ENCODE data around the gene GGA3.
A peak's percentile ranks its signal among the peaks of the same experiment; 100 is the strongest.
"Not testable (repeated sequence)": the region's sequence is repeated elsewhere in the genome, so short reads cannot be mapped to it uniquely, and the experiment has no call there.

The GGA3 gene

GRCh38 chr17:75271955-75272847, 10.8 kb upstream of the GGA3 start:
- DNase-seq: peak; percentile 14

GRCh38 chr17:75271233-75271954, 10.0 kb upstream of the GGA3 start:
- peak; percentile 86 for DNase-seq

- DNase-seq: no peak
Observed at GRCh38 chr17:75270966-75271232, 9.5 kb upstream of the GGA3 start, which contains the start of gene MIF4GD. Gene MIF4GD, minus strand, starts transcription at chr17:75271231. Its CDS starts 1,036 bp downstream, at chr17:75270195.

- DNase-seq: peak; percentile 61
Observed at GRCh38 chr17:75270218-75270965, 9.0 kb upstream of the GGA3 start.

- peak; percentile 14 for DNase-seq
Observed at GRCh38 chr17:75269844-75270217, 8.4 kb upstream of the GGA3 start.

GRCh38 chr17:75267411-75268232, 6.2 kb upstream of the GGA3 start:
- no peak for DNase-seq

- DNase-seq: no peak
Observed at GRCh38 chr17:75267153-75267410, 5.7 kb upstream of the GGA3 start.

- DNase-seq: no peak
Observed at GRCh38 chr17:75266316-75267152, 5.1 kb upstream of the GGA3 start.

GRCh38 chr17:75265614-75266315, 4.4 kb upstream of the GGA3 start:
- DNase-seq: no peak

GRCh38 chr17:75263055-75263454, 1.6 kb upstream of the GGA3 start:
- DNase-seq: no peak

- no peak for DNase-seq
Observed at GRCh38 chr17:75262112-75262606, 753 bp upstream of the GGA3 start.

- DNase-seq: peak; percentile 74
Observed at GRCh38 chr17:75260641-75261335, 618 bp downstream of the GGA3 start.

- not testable (repeated sequence) for DNase-seq
Observed at GRCh38 chr17:75257228-75257627, 4.2 kb downstream of the GGA3 start.

GRCh38 chr17:75255954-75256698, 5.3 kb downstream of the GGA3 start:
- DNase-seq: not testable (repeated sequence)

GRCh38 chr17:75252039-75252816, 9.2 kb downstream of the GGA3 start:
- DNase-seq: no peak

GRCh38 chr17:75250009-75250471, 11.4 kb downstream of the GGA3 start:
- DNase-seq: peak; percentile 87

- DNase-seq: peak; percentile 45
Observed at GRCh38 chr17:75249564-75249963, 11.8 kb downstream of the GGA3 start.

- no peak for DNase-seq
Observed at GRCh38 chr17:75246404-75246803, 15.0 kb downstream of the GGA3 start.

- no peak for DNase-seq
Observed at GRCh38 chr17:75245011-75245410, 16.4 kb downstream of the GGA3 start.
